Measurements from ENCODE around the gene ZGPAT. TPM values are rescaled to one million over a fixed set of nuclear protein-coding genes. Genes with fewer than 3 reads are reported as not detected.

ZGPAT gene
- total and polyA plus RNA-seq, 10 of the 15 experiments (the other 5 are each of a cell fraction or from before 2014, with no cell fraction given): 0.58 to 52.9 (median 18.0) TPM

DNA sequence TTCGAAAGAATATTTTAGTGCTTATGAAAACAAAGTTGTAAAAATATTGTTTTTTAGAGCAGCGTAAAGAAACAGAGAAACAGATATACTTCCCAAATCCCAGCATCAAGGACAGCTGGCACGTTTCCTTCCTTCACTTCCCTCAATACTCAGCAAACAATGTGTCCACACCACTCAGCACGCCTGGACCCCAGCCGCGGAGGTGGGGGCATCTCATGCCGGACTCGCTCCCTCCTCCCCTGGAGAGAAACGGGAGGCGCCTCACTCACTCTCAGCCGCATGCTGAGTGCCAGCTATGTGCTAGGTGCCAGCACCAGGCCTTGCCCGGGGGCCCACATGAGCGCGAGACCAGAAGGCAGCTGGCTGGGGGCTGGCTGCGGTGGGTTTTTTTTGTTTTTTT is 66.5 kb downstream of the ZGPAT start:
- H2AFZ ChIP-seq (ENCODE audit: control insufficient read depth, low read depth, low read length): no peak overlapping the region
- 78% methylated on average over 15 of the region's 15 CpGs for whole genome bisulfite sequencing (ENCODE audit: insufficient coverage, insufficient replicate concordance, low lambda C conversion rate, missing lambda C conversion rate)
- TF ChIP-seq RCOR1 (conservative IDR thresholded peaks at IDR 0.05; ENCODE audit: low read depth, low read length): no peak
- TF ChIP-seq FOXM1 (IDR thresholded peaks at IDR 0.05; ENCODE audit: low read depth, low read length): no peak
- TF ChIP-seq BACH1 (IDR thresholded peaks at IDR 0.05; ENCODE audit: borderline replicate concordance): no peak
- no peak for TF ChIP-seq PML (IDR thresholded peaks at IDR 0.05; ENCODE audit: low read length)
- TF ChIP-seq, protein P1, sequence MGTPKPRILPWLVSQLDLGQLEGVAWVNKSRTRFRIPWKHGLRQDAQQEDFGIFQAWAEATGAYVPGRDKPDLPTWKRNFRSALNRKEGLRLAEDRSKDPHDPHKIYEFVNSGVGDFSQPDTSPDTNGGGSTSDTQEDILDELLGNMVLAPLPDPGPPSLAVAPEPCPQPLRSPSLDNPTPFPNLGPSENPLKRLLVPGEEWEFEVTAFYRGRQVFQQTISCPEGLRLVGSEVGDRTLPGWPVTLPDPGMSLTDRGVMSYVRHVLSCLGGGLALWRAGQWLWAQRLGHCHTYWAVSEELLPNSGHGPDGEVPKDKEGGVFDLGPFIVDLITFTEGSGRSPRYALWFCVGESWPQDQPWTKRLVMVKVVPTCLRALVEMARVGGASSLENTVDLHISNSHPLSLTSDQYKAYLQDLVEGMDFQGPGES (IDR thresholded peaks at IDR 0.05): no peak
- TF ChIP-seq CREM (IDR thresholded peaks at IDR 0.05; ENCODE audit: low read depth): no peak
- BruUV-seq (replicated peaks): no TSS peak
- no peak overlapping the region for H3K9ac ChIP-seq (ENCODE audit: control insufficient read depth, insufficient read depth, low read length)
- no peaks in the 10 kb centered on the region for H3K79me2 ChIP-seq (ENCODE audit: control insufficient read depth, insufficient read depth, low read length)
- in situ Hi-C loops (cut with MboI): no loop called here
- no peaks in the 10 kb centered on the region for H3K36me3 ChIP-seq (ENCODE audit: control insufficient read depth in 2 of 2, insufficient read depth in 2 of 2, low read length in 1 of 2)
- intact Hi-C loops (cut with micrococcal nuclease; ENCODE audit: unreplicated experiment): no loop called here
- no peaks in the 10 kb centered on the region for H3K27me3 ChIP-seq (replicated peaks in 1 of 2; ENCODE audit: control insufficient read depth in 2 of 2, insufficient read depth in 2 of 2, low read length in 1 of 2)
- ChIA-PET CTCF (no interaction called here), RAD21 (ENCODE audit: unreplicated experiment) (no interaction called here), SMC1A (ENCODE audit: uncharacterized antibody, unreplicated experiment) (no interaction called here), POLR2A (no interaction called here)
- no peak for ATAC-seq
- H3K27ac ChIP-seq (ENCODE audit: control insufficient read depth, insufficient read depth): no peak overlapping the region
- FAIRE-seq: no peak
- H3K4me2 ChIP-seq (ENCODE audit: control insufficient read depth, insufficient read depth): no peak overlapping the region
- H3K9me3 ChIP-seq (replicated peaks; ENCODE audit: control insufficient read depth, insufficient read depth, low read length): peaks cover 7% of the 10 kb centered on the region; the same call in 1 of the 3 replicates
- DNase-seq (ENCODE audit: low read depth, low spot score): no peak
- H3K4me1 ChIP-seq (ENCODE audit: control insufficient read depth, insufficient read depth, low read length): no peaks in the 10 kb centered on the region
- H3K4me3 ChIP-seq: no peak overlapping the region
- no peaks in the 10 kb centered on the region for H4K20me1 ChIP-seq (ENCODE audit: control insufficient read depth, insufficient read depth)

Measured in GM12878 (cell line).